H1 (cell line): ENCODE data around the gene SFXN2. TPM values are rescaled to one million over a fixed set of nuclear protein-coding genes. Genes with fewer than 3 reads are reported as not detected.
"Not testable (repeated sequence)": the region's sequence is repeated elsewhere in the genome, so short reads cannot be mapped to it uniquely, and the experiment has no call there.

Source experiments
- CTCF ChIA-PET: fragments of 300-600 bp; sonication (Branson Sonifier 250); formaldehyde crosslinking; loops from one replicate; lab custom pipeline; 2021; ENCODE audit not compliant: partially characterized antibody; lab: Charles Lee
- POLR2A ChIA-PET: fragments of 300-600 bp; sonication (Branson Sonifier 250); formaldehyde crosslinking; loops from one replicate; lab custom pipeline; 2021; ENCODE audit warnings: inconsistent platforms; ENCODE audit not compliant: partially characterized antibody; lab: Charles Lee
- DNase-seq, 2 experiments: peaks; one replicate each; pipeline versions ENCODE4 v3.0.0 to v3.0.0-alpha.2; 2010 to 2022; ENCODE audit warnings: low spot score in 2 of 2, low read depth in 1 of 2, mixed read lengths in 1 of 2
- FAIRE-seq: peaks from 2 replicates; lab custom pipeline; 2011; peaks lifted over from hg19 to GRCh38; lab: Jason Lieb, UNC
- H2AFZ ChIP-seq: 2 replicates; pipeline ENCODE4 v1.8.1; 2012; ENCODE audit warnings: low read length, inconsistent platforms
- H2AK5ac ChIP-seq: 2 replicates; pipeline ENCODE4 v1.6.1; 2013; ENCODE audit warnings: low read depth, low read length
- H2BK120ac ChIP-seq: replicated peaks from 2 replicates; pipeline ENCODE3; 2013; ENCODE audit warnings: low read depth, low read length, inconsistent platforms
- H2BK12ac ChIP-seq: 2 replicates; pipeline ENCODE4 v1.6.1; 2013; ENCODE audit warnings: low read depth, low read length
- H2BK15ac ChIP-seq: 2 replicates; pipeline ENCODE4 v1.6.1; 2013; ENCODE audit warnings: low read length
- H2BK20ac ChIP-seq: 2 replicates; pipeline ENCODE4 v1.6.1; 2013; ENCODE audit warnings: low read length
- H2BK5ac ChIP-seq: 2 replicates; pipeline ENCODE4 v1.6.1; 2013; ENCODE audit warnings: low read depth, low read length
- H3K14ac ChIP-seq: 2 replicates; pipeline ENCODE4 v1.6.1; 2013; ENCODE audit warnings: inconsistent platforms; ENCODE audit not compliant: insufficient read length
- H3K18ac ChIP-seq: 2 replicates; pipeline ENCODE4 v1.6.1; 2013; ENCODE audit warnings: low read length; ENCODE audit errors: extremely low read depth
- H3K23ac ChIP-seq: 2 replicates; pipeline ENCODE4 v1.6.1; 2013; ENCODE audit warnings: inconsistent platforms; ENCODE audit not compliant: insufficient read length
- H3K23me2 ChIP-seq: 2 replicates; pipeline ENCODE4 v1.6.1; 2013; ENCODE audit warnings: low read depth, low read length
- H3K27ac ChIP-seq: 2 replicates; pipeline ENCODE4 v1.6.1; 2011; ENCODE audit warnings: low read depth, low read length, inconsistent platforms
- H3K27me3 ChIP-seq, 4 experiments: replicated peaks in 1 of 4; 1 replicate in 1 of 4; 2 replicates in 3 of 4; pipeline versions ENCODE4 v1.6.1 to v1.8.1; 2011 to 2013; ENCODE audit warnings: low read length in 3 of 4, mild to moderate bottlenecking in 3 of 4, inconsistent platforms in 2 of 4, mixed read lengths in 2 of 4, moderate library complexity in 1 of 4; ENCODE audit not compliant: control insufficient read depth in 3 of 4, insufficient read depth in 3 of 4; ENCODE audit errors: extremely low read depth in 1 of 4
- H3K36me3 ChIP-seq, 4 experiments: 2 replicates each; pipeline versions ENCODE4 v1.6.1 to v1.8.1; 2011 to 2013; ENCODE audit warnings: mild to moderate bottlenecking in 4 of 4, low read length in 3 of 4, moderate library complexity in 2 of 4, control low read depth in 1 of 4, inconsistent platforms in 1 of 4; ENCODE audit not compliant: insufficient read depth in 4 of 4, control insufficient read depth in 2 of 4
- H3K4ac ChIP-seq: replicated peaks from 2 replicates; pipeline ENCODE3; 2013; ENCODE audit warnings: low read length, low read depth, mixed read lengths, inconsistent platforms; ENCODE audit not compliant: insufficient read length
- H3K4me1 ChIP-seq, 4 experiments: replicated peaks in 1 of 4; 1 replicate in 1 of 4; 2 replicates in 3 of 4; pipeline versions ENCODE4 v1.6.1 to v1.8.1; 2011 to 2013; ENCODE audit warnings: low read length in 3 of 4, inconsistent platforms in 2 of 4, mixed read lengths in 1 of 4; ENCODE audit not compliant: insufficient read depth in 4 of 4, control insufficient read depth in 3 of 4
- H3K4me2 ChIP-seq, 2 experiments: 2 replicates each; pipeline versions ENCODE4 v1.6.1 to v1.8.1; 2011 to 2013; ENCODE audit warnings: low read depth in 2 of 2, low read length in 2 of 2, control low read depth in 1 of 2, inconsistent platforms in 1 of 2, mild to moderate bottlenecking in 1 of 2; ENCODE audit not compliant: insufficient read depth in 1 of 2
- H3K4me3 ChIP-seq, 4 experiments: fragments of 200-600, 300-600 bp in 1 of 4; sonication (generic), shearing (Covaris generic), sonication (Bioruptor Twin) in 1 of 4; 2 replicates each; pipeline versions ENCODE4 v1.5.1 to v1.8.1; 2011 to 2016; ENCODE audit warnings: low read length in 4 of 4, low read depth in 3 of 4, control low read depth in 2 of 4, inconsistent platforms in 2 of 4, mild to moderate bottlenecking in 2 of 4, mixed read lengths in 1 of 4, moderate library complexity in 1 of 4; ENCODE audit not compliant: insufficient read depth in 2 of 4; ENCODE audit errors: extremely low read depth in 1 of 4
- H3K56ac ChIP-seq: replicated peaks from 2 replicates; pipeline ENCODE3; 2013; ENCODE audit warnings: low read depth, mild to moderate bottlenecking, mixed read lengths, low read length, inconsistent platforms; ENCODE audit not compliant: insufficient read length
- H3K79me1 ChIP-seq: 2 replicates; pipeline ENCODE4 v1.6.1; 2013; ENCODE audit warnings: low read depth, low read length, control low read depth
- H3K79me2 ChIP-seq, 2 experiments: 2 replicates each; pipeline versions ENCODE4 v1.6.1 to v1.8.1; 2012 to 2013; ENCODE audit warnings: low read length in 2 of 2, mild to moderate bottlenecking in 2 of 2, inconsistent platforms in 1 of 2; ENCODE audit not compliant: insufficient read depth in 2 of 2, control insufficient read depth in 1 of 2
- H3K9ac ChIP-seq, 4 experiments: replicated peaks in 1 of 4; 1 replicate in 1 of 4; 2 replicates in 3 of 4; pipeline versions ENCODE4 v1.6.1 to v1.8.1; 2011 to 2013; ENCODE audit warnings: low read depth in 3 of 4, low read length in 3 of 4, control low read depth in 2 of 4, mild to moderate bottlenecking in 2 of 4, moderate library complexity in 2 of 4, inconsistent platforms in 1 of 4; ENCODE audit errors: extremely low read depth in 1 of 4
- H3K9me3 ChIP-seq, 2 experiments: 2 replicates each; pipeline versions ENCODE4 v1.6.1 to v1.8.1; 2012 to 2013; ENCODE audit warnings: mild to moderate bottlenecking in 2 of 2, moderate library complexity in 2 of 2, control low read depth in 1 of 2, inconsistent platforms in 1 of 2, low read depth in 1 of 2, low read length in 1 of 2, mixed read lengths in 1 of 2; ENCODE audit not compliant: insufficient read depth in 2 of 2
- H4K20me1 ChIP-seq, 2 experiments: replicated peaks in 1 of 2; 2 replicates each; pipeline versions ENCODE3 to v1.8.1; 2011 to 2013; ENCODE audit warnings: inconsistent platforms in 2 of 2, low read length in 2 of 2, mild to moderate bottlenecking in 1 of 2; ENCODE audit not compliant: insufficient read depth in 2 of 2, control insufficient read depth in 1 of 2
- H4K5ac ChIP-seq: 2 replicates; pipeline ENCODE4 v1.6.1; 2013; ENCODE audit warnings: low read length, low read depth, mixed read lengths, inconsistent platforms; ENCODE audit not compliant: insufficient read length
- H4K8ac ChIP-seq: 2 replicates; pipeline ENCODE4 v1.8.0; 2013; ENCODE audit warnings: mild to moderate bottlenecking, moderate library complexity, low read length, inconsistent platforms; ENCODE audit not compliant: insufficient read depth; ENCODE audit errors: extremely low read depth
- H4K91ac ChIP-seq: replicated peaks from 2 replicates; pipeline ENCODE3; 2013; ENCODE audit warnings: low read length, mixed read lengths, inconsistent platforms; ENCODE audit not compliant: insufficient read length
- WGBS, 2 experiments: shearing (Covaris generic) in 1 of 2; methylation state at CpG; one replicate each; pipeline versions ENCODE4 v1.1.6 to v1.1.7; 2013 to 2015; ENCODE audit warnings: low lambda C conversion rate in 2 of 2, mixed read lengths in 2 of 2, inconsistent platforms in 1 of 2, low coverage in 1 of 2, missing lambda C conversion rate in 1 of 2; ENCODE audit not compliant: insufficient replicate concordance in 2 of 2, insufficient coverage in 1 of 2, insufficient read length in 1 of 2; ENCODE audit errors: extremely low coverage in 1 of 2, missing lambda C conversion rate in 1 of 2; 5-methylcytosine and 5-hydroxymethylcytosine counted together
- polyA plus RNA-seq, 7 experiments: library from polyadenylated mRNA; depleted of rRNA in 3 of 7; stranded (reverse) in 5 of 7; unstranded in 2 of 7; fragments of >200 nt in 5 of 7; fragments of 200-250 nt in 2 of 7; gene quantifications; 1 replicate in 5 of 7; 2 replicates in 1 of 7; 4 replicates in 1 of 7; pipeline versions ENCODE4 v1.2.1 to v1.2.3, GENCODE V29; 2011 to 2013; ENCODE audit warnings: missing spikeins in 2 of 7, mixed read lengths in 2 of 7
- total RNA-seq: library from RNA; stranded (reverse); fragmentation: NEBNext Ultra II Directional; extraction: Animal tissue kit (Norgen Biotek cat#: 25700); gene quantifications from 2 replicates; pipeline ENCODE4 v1.2.1, GENCODE V29; 2021

Gene SFXN2
- total and polyA plus RNA-seq, 2 of the 8 experiments (the other 6 are each of a cell fraction or from before 2014, with no cell fraction given), result 20.5 to 23.5 TPM

GRCh38 chr10:102695401-102695800 lies 19.0 kb upstream of the SFXN2 start:
- H2AK5ac ChIP-seq, FAIRE-seq, H4K5ac ChIP-seq, H3K18ac ChIP-seq, H3K9me3 ChIP-seq, H3K23me2 ChIP-seq, H3K27me3 ChIP-seq, H2BK120ac ChIP-seq, H3K14ac ChIP-seq, H3K4me1 ChIP-seq, H3K23ac ChIP-seq, H3K4me3 ChIP-seq, H2BK12ac ChIP-seq, H3K9ac ChIP-seq, DNase-seq, H3K79me1 ChIP-seq, H2BK20ac ChIP-seq, H2AFZ ChIP-seq, H3K4ac ChIP-seq, H2BK5ac ChIP-seq, H3K27ac ChIP-seq, H3K79me2 ChIP-seq, H3K56ac ChIP-seq, H4K91ac ChIP-seq, H3K4me2 ChIP-seq, H2BK15ac ChIP-seq, H4K20me1 ChIP-seq, H4K8ac ChIP-seq: not testable (repeated sequence)
- ChIA-PET CTCF (interaction anchor here (1.3 to 1.9 kb wide), 2 partner anchors 16 to 80 kb away, joined by 3 to 4 read pairs; no protein-coding TSS in a partner anchor), POLR2A (interaction anchor here (0.7 kb wide), 2 partner anchors 16 to 558 kb away, joined by 3 read pairs; no protein-coding TSS in a partner anchor)
- WGBS, 2 experiments, result 96% methylated on average over 10 of the region's 10 CpGs; no CpG with 5 or more reads in 1 of the 2 experiments
- peaks cover 0 to 16% (median 12%) of the 10 kb centered on the region in 4 experiments; a peak in 6 of 8 replicates for H3K36me3 ChIP-seq
